HCT116 (cell line): ENCODE measurements around the gene CPM.
"Not testable (repeated sequence)": the region's sequence is repeated elsewhere in the genome, so short reads cannot be mapped to it uniquely, and the experiment has no call there.

Experiments
- EGR1 ChIP-seq: IDR thresholded peaks from 2 replicates; pipeline ENCODE4 v1.6.1; 2012; ENCODE audit warnings: low read depth
- EZH2 ChIP-seq: fragments of 200-600 bp; sonication (generic); IDR thresholded peaks from 2 replicates; pipeline ENCODE4 v1.6.1; 2017; ENCODE audit warnings: antibody characterized with exemption, mixed run types
- EZH2phosphoT487 ChIP-seq: fragments of 200-600 bp; IDR thresholded peaks from 2 replicates; pipeline ENCODE4 v1.6.1; 2018; ENCODE audit warnings: antibody characterized with exemption, borderline replicate concordance
- JUND ChIP-seq: IDR thresholded peaks from 2 replicates; pipeline ENCODE4 v1.6.1; 2012
- POLR2A ChIP-seq: IDR thresholded peaks from 2 replicates; pipeline ENCODE4 v1.7.0; 2011; ENCODE audit warnings: borderline replicate concordance; ENCODE audit not compliant: insufficient read depth, insufficient read length; ENCODE audit errors: extremely low read depth
- TCF7L2 ChIP-seq: IDR thresholded peaks from 2 replicates; pipeline ENCODE4 v1.7.0; 2011; ENCODE audit warnings: borderline replicate concordance, inconsistent platforms; ENCODE audit not compliant: insufficient read depth, insufficient read length; ENCODE audit errors: extremely low read depth
- TF ChIP-seq, protein P1 (sequence below), 3 experiments: fragments of 200-600 bp in 1 of 3; sonication (generic) in 1 of 3; IDR thresholded peaks in 2 of 3; conservative IDR thresholded peaks in 1 of 3; 2 replicates each; pipeline ENCODE4 v1.5.1; 2012 to 2017; ENCODE audit warnings: low read depth in 2 of 3, low read length in 2 of 3, antibody characterized with exemption in 1 of 3, borderline replicate concordance in 1 of 3, control low read depth in 1 of 3, mild to moderate bottlenecking in 1 of 3, mixed read lengths in 1 of 3, mixed run types in 1 of 3, moderate library complexity in 1 of 3; ENCODE audit not compliant: insufficient read depth in 1 of 3
- TF ChIP-seq, protein P2 (sequence below): IDR thresholded peaks from 2 replicates; pipeline ENCODE4 v1.6.1; 2012

DNA sequence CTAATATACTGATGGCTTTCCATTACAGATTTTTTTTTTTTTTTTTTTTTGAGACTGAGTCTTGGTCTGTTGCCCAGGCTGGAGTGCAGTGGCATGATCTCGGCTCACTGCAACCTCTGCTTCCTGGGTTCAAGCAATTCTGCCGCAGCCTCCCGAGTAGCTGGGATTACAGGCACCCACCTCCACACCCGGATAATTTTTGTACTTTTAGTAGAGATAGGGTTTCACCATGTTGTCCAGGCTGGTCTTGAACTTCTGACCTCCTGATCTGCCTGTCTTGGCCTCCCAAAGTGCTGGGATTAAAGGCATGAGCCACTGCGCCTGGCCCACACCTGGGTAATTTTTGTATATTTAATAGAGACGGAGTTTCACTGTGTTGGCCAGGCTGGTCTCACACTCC, 121.4 kb downstream of the CPM start:
- not testable (repeated sequence) for TF ChIP-seq POLR2A, JUND, EZH2, TCF7L2, EZH2phosphoT487, EGR1
- TF ChIP-seq, protein P1, sequence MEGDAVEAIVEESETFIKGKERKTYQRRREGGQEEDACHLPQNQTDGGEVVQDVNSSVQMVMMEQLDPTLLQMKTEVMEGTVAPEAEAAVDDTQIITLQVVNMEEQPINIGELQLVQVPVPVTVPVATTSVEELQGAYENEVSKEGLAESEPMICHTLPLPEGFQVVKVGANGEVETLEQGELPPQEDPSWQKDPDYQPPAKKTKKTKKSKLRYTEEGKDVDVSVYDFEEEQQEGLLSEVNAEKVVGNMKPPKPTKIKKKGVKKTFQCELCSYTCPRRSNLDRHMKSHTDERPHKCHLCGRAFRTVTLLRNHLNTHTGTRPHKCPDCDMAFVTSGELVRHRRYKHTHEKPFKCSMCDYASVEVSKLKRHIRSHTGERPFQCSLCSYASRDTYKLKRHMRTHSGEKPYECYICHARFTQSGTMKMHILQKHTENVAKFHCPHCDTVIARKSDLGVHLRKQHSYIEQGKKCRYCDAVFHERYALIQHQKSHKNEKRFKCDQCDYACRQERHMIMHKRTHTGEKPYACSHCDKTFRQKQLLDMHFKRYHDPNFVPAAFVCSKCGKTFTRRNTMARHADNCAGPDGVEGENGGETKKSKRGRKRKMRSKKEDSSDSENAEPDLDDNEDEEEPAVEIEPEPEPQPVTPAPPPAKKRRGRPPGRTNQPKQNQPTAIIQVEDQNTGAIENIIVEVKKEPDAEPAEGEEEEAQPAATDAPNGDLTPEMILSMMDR (IDR thresholded peaks at IDR 0.05 in 2 of 3, conservative IDR thresholded peaks at IDR 0.05 in 1 of 3; ENCODE audit: borderline replicate concordance in 1 of 3, insufficient read depth in 1 of 3, low read depth in 2 of 3, low read length in 2 of 3), result not testable (repeated sequence)
- TF ChIP-seq, protein P2, sequence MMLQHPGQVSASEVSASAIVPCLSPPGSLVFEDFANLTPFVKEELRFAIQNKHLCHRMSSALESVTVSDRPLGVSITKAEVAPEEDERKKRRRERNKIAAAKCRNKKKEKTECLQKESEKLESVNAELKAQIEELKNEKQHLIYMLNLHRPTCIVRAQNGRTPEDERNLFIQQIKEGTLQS, result not testable (repeated sequence)
